ENCODE results near the gene UHRF1.

GRCh38 chr19:4914736-4915501 is 5.6 kb downstream of the UHRF1 start:
- TF ChIP-seq POLR2A (IDR thresholded peaks at IDR 0.05) = no peak
- TF ChIP-seq CTCF (IDR thresholded peaks at IDR 0.05) = no peak
